Bronchial epithelial cell (primary cell): ENCODE measurements around the gene ZAR1. TPM values are rescaled to one million over a fixed set of nuclear protein-coding genes. Genes with fewer than 3 reads are reported as not detected.

Experiments
- DNase-seq: peaks from one replicate; pipeline ENCODE4 v3.0.0-alpha.2; 2010; ENCODE audit warnings: low read depth
- FAIRE-seq: peaks from 2 replicates; lab custom pipeline; 2011; peaks lifted over from hg19 to GRCh38; lab: Jason Lieb, UNC
- H3K27me3 ChIP-seq: 2 replicates; pipeline ENCODE4 v1.5.1; 2011; ENCODE audit warnings: low read length; ENCODE audit not compliant: control insufficient read depth, insufficient read depth
- H3K36me3 ChIP-seq: 2 replicates; pipeline ENCODE4 v1.5.1; 2011; ENCODE audit warnings: low read length; ENCODE audit not compliant: control insufficient read depth, insufficient read depth
- H3K4me3 ChIP-seq: 2 replicates; pipeline ENCODE4 v1.5.1; 2011; ENCODE audit warnings: mild to moderate bottlenecking, low read depth, low read length, control low read depth
- CTCF ChIP-seq: IDR thresholded peaks from 2 replicates; pipeline ENCODE4 v1.5.1; 2011; ENCODE audit warnings: mild to moderate bottlenecking, moderate library complexity, low read length, control low read depth, inconsistent platforms; ENCODE audit not compliant: insufficient read depth, severe bottlenecking
- total RNA-seq: library from RNA; depleted of rRNA; stranded (reverse); fragments of >200 nt; gene quantifications from 2 replicates; pipeline ENCODE4 v1.2.1, GENCODE V29; 2014

Gene ZAR1
- total RNA-seq, 1 donor from 2014 or later = under 0.01 TPM

GRCh38 chr4:48483777-48484493 lies 6.1 kb upstream of the ZAR1 start:
- no peaks in the 10 kb centered on the region for H3K36me3 ChIP-seq
- DNase-seq (no peak), FAIRE-seq (no peak)
- no peak overlapping the region for H3K4me3 ChIP-seq
- TF ChIP-seq CTCF = no peak
- H3K27me3 ChIP-seq = peaks cover 31% of the 10 kb centered on the region

DNA sequence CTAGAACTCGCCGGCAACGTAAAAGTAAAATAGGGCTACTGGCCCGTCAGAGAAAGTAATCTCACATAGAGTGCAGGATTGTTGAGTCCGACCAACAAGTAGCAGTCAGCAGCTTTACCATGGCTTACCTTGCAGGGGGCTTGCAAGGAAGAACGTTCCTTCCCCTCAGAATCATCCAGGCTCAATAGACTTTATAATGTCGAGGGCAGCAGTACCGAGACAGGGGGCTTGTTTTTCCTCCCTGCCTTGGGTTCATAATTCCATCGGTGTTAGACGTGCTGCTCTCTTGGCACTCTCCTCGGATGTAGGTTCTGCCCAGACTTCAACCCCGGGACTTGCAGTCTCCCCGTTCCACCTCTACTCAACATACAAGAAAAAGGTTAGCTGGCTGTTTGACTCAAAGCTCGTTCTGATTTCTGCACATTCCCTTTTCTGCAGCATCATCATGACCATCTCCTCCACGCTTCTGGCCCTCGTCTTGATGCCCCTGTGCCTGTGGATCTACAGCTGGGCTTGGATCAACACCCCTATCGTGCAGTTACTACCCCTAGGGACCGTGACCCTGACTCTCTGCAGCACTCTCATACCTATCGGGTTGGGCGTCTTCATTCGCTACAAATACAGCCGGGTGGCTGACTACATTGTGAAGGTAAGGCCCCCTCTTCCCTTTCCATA lies 5.4 kb upstream of the ZAR1 start:
- TF ChIP-seq CTCF = no peak
- no peaks in the 10 kb centered on the region for H3K36me3 ChIP-seq
- FAIRE-seq (no peak), DNase-seq (no peak)
- H3K27me3 ChIP-seq = peaks cover 34% of the 10 kb centered on the region
- H3K4me3 ChIP-seq = no peak overlapping the region

DNA sequence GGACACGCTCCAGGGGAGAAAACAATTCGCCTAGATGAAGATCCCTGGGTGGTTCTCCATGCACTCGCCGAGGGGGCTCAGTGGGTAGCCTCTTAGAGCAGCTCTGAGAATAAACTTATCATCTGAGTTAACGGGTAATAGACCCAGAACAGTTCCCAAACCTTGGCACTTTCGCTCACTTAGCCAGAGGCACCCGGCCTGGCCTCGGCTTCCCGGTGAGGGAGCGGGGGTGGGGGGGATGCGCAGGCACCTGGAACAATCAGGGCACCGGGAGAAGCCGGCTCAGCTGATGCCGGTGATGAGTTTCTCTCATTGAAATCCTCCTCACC lies 405 bp upstream of the ZAR1 start:
- no peak for TF ChIP-seq CTCF
- Histone ChIP-seq H3K27me3 (peaks cover 26% of the 10 kb centered on the region), H3K36me3 (no peaks in the 10 kb centered on the region), H3K4me3 (no peak overlapping the region)
- FAIRE-seq (no peak), DNase-seq (no peak)

DNA sequence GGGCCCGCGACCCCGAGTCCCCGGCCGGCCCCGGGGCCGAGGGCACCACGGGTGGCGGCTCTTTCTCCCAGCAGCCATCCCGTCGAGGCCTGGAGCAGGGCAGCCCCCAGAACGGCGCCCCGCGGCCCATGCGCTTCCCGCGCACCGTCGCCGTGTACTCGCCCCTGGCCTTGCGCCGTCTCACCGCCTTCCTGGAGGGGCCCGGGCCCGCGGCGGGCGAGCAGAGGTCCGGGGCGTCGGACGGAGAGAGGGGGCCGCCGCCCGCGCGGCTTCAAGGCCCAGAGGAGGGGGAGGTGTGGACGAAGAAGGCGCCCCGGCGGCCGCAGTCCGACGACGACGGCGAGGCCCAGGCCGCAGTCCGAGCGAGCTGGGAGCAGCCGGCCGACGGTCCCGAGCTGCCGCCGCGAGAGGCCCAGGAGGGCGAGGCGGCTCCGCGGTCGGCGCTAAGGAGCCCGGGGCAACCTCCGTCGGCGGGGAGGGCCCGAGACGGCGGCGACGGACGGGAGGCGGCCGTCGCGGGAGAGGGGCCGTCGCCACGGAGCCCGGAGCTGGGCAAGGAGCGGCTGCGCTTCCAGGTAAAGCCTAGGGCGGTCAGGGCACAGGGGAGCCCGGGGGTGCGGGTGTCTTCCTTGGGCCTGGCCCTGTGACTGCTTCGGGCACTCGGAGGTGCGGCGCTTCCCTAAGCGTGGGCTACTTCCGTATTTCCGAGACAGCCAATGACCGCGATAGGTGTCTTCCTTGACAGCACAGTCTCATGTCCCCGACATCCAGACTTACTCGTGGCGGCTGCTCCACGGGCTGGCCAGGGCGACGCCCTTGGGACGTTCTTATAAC lies 845 bp downstream of the ZAR1 start:
- H3K27me3 ChIP-seq = peaks cover 23% of the 10 kb centered on the region
- DNase-seq = no peak
- no peaks in the 10 kb centered on the region for H3K36me3 ChIP-seq
- no peak for TF ChIP-seq CTCF
- H3K4me3 ChIP-seq = no peak overlapping the region
- no peak for FAIRE-seq

GRCh38 chr4:48491514-48492176 lies 1.6 kb downstream of the ZAR1 start:
- H3K36me3 ChIP-seq = no peaks in the 10 kb centered on the region
- TF ChIP-seq CTCF = no peak
- no peak for FAIRE-seq
- H3K4me3 ChIP-seq = no peak overlapping the region
- DNase-seq = no peak
- H3K27me3 ChIP-seq = peaks cover 23% of the 10 kb centered on the region
